ENCODE data around the gene STON2.

DNA sequence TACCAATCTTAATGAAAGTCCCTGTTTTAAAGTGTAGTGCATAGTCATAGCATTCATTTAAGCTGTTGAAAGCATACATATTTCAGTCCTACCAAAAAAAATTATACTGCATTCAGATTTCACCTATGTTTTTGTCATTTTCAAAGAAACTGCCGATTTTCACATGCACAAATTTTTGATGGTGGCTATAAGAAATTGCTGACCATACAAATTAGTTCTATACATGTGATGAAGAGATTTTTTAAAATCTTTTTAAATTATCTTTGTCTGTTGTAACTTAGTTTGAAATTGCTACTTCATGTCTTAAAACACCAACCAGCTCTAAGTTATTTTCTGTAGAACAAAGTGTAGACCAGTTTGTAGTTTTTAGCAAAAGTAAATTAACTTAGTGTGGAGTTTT is 175.9 kb downstream of the STON2 start:
- TF ChIP-seq, protein P1, sequence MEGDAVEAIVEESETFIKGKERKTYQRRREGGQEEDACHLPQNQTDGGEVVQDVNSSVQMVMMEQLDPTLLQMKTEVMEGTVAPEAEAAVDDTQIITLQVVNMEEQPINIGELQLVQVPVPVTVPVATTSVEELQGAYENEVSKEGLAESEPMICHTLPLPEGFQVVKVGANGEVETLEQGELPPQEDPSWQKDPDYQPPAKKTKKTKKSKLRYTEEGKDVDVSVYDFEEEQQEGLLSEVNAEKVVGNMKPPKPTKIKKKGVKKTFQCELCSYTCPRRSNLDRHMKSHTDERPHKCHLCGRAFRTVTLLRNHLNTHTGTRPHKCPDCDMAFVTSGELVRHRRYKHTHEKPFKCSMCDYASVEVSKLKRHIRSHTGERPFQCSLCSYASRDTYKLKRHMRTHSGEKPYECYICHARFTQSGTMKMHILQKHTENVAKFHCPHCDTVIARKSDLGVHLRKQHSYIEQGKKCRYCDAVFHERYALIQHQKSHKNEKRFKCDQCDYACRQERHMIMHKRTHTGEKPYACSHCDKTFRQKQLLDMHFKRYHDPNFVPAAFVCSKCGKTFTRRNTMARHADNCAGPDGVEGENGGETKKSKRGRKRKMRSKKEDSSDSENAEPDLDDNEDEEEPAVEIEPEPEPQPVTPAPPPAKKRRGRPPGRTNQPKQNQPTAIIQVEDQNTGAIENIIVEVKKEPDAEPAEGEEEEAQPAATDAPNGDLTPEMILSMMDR (conservative IDR thresholded peaks at IDR 0.05; ENCODE audit: low read depth, low read length): no peak
- TF ChIP-seq EZH2 (IDR thresholded peaks at IDR 0.05; ENCODE audit: low read length, unreplicated experiment): no peak
